Mesenchymal stem cell (in vitro differentiated cells and primary cell): ENCODE results near the gene PSMA7.

Source experiments
- DNase-seq: peaks from one replicate; pipeline ENCODE4 v3.0.0-alpha.2; 2013
- H2AFZ ChIP-seq: one replicate; pipeline ENCODE4 v1.6.1; 2013; ENCODE audit warnings: low read depth, mild to moderate bottlenecking, control low read depth, inconsistent platforms, low read length, moderate library complexity
- H2AK5ac ChIP-seq: 2 replicates; pipeline ENCODE4 v1.6.1; 2013; ENCODE audit warnings: low read length, moderate library complexity, mild to moderate bottlenecking, inconsistent platforms; ENCODE audit not compliant: severe bottlenecking
- H2BK120ac ChIP-seq: one replicate; pipeline ENCODE4 v1.6.1; 2013; ENCODE audit warnings: low read depth, mild to moderate bottlenecking, inconsistent platforms, low read length, moderate library complexity
- H2BK12ac ChIP-seq, 2 experiments: one replicate each; pipeline ENCODE4 v1.6.1; 2013; ENCODE audit warnings: inconsistent platforms in 2 of 2, low read length in 2 of 2, mild to moderate bottlenecking in 2 of 2, moderate library complexity in 2 of 2, control low read depth in 1 of 2
- H2BK15ac ChIP-seq: one replicate; pipeline ENCODE4 v1.6.1; 2013; ENCODE audit warnings: mild to moderate bottlenecking, low read depth, inconsistent platforms; ENCODE audit not compliant: poor library complexity, severe bottlenecking
- H2BK5ac ChIP-seq: 2 replicates; pipeline ENCODE4 v1.6.1; 2013; ENCODE audit warnings: low read depth, mild to moderate bottlenecking, low read length, control low read depth, inconsistent platforms; ENCODE audit not compliant: poor library complexity, severe bottlenecking
- H3K14ac ChIP-seq, 2 experiments: one replicate each; pipeline ENCODE4 v1.6.1; 2013; ENCODE audit warnings: inconsistent platforms in 2 of 2, low read length in 2 of 2, control low read depth in 1 of 2, mild to moderate bottlenecking in 1 of 2, moderate library complexity in 1 of 2
- H3K18ac ChIP-seq, 2 experiments: one replicate each; pipeline ENCODE4 v1.6.1; 2013; ENCODE audit warnings: inconsistent platforms in 2 of 2, low read length in 2 of 2, control low read depth in 1 of 2, low read depth in 1 of 2, mild to moderate bottlenecking in 1 of 2
- H3K23ac ChIP-seq, 2 experiments: one replicate each; pipeline ENCODE4 v1.6.1; 2013; ENCODE audit warnings: inconsistent platforms in 2 of 2, low read length in 2 of 2, mild to moderate bottlenecking in 2 of 2, moderate library complexity in 2 of 2, control low read depth in 1 of 2
- H3K27ac ChIP-seq: 2 replicates; pipeline ENCODE4 v1.5.1; 2013; ENCODE audit warnings: mild to moderate bottlenecking, moderate library complexity, low read length, control low read depth, inconsistent platforms; ENCODE audit not compliant: poor library complexity, severe bottlenecking
- H3K27me3 ChIP-seq, 2 experiments: 2 replicates each; pipeline versions ENCODE4 v1.6.1 to v1.7.0; 2013; ENCODE audit warnings: low read length in 2 of 2, mild to moderate bottlenecking in 2 of 2, moderate library complexity in 2 of 2, control low read depth in 1 of 2, inconsistent platforms in 1 of 2; ENCODE audit not compliant: control insufficient read depth in 1 of 2, insufficient read depth in 1 of 2
- H3K36me3 ChIP-seq, 2 experiments: 2 replicates each; pipeline versions ENCODE4 v1.6.1 to v1.7.0; 2013; ENCODE audit warnings: low read length in 2 of 2, control low read depth in 1 of 2, inconsistent platforms in 1 of 2, low read depth in 1 of 2, mild to moderate bottlenecking in 1 of 2; ENCODE audit not compliant: insufficient read depth in 2 of 2, control insufficient read depth in 1 of 2
- H3K4ac ChIP-seq, 2 experiments: one replicate each; pipeline ENCODE4 v1.6.1; 2013; ENCODE audit warnings: inconsistent platforms in 2 of 2, low read length in 2 of 2, mild to moderate bottlenecking in 2 of 2, moderate library complexity in 2 of 2, control low read depth in 1 of 2, low read depth in 1 of 2
- H3K4me1 ChIP-seq: 2 replicates; pipeline ENCODE4 v1.6.1; 2013; ENCODE audit warnings: low read depth, low read length, control low read depth; ENCODE audit not compliant: control insufficient read depth, insufficient read depth
- H3K4me2 ChIP-seq: 2 replicates; pipeline ENCODE4 v1.6.1; 2013; ENCODE audit warnings: low read length, mild to moderate bottlenecking, inconsistent platforms; ENCODE audit not compliant: poor library complexity, severe bottlenecking
- H3K4me3 ChIP-seq, 2 experiments: 2 replicates each; pipeline versions ENCODE4 v1.5.1 to v1.7.0; 2013; ENCODE audit warnings: low read length in 2 of 2, mild to moderate bottlenecking in 2 of 2, control low read depth in 1 of 2, low read depth in 1 of 2; ENCODE audit not compliant: insufficient read depth in 1 of 2
- H3K79me1 ChIP-seq: replicated peaks from 2 replicates; pipeline ENCODE4 v1.6.1; 2013; ENCODE audit warnings: mild to moderate bottlenecking, control low read depth, low read length, inconsistent platforms; ENCODE audit not compliant: poor library complexity, severe bottlenecking
- H3K9ac ChIP-seq: 2 replicates; pipeline ENCODE4 v1.7.0; 2013; ENCODE audit warnings: mild to moderate bottlenecking, low read length, moderate library complexity
- H3K9me3 ChIP-seq: 2 replicates; pipeline ENCODE4 v1.7.0; 2013; ENCODE audit warnings: mild to moderate bottlenecking, low read length; ENCODE audit not compliant: control insufficient read depth
- H4K8ac ChIP-seq: one replicate; pipeline ENCODE4 v1.6.1; 2013; ENCODE audit warnings: inconsistent platforms, mild to moderate bottlenecking, low read length, moderate library complexity
- H4K91ac ChIP-seq: one replicate; pipeline ENCODE4 v1.6.1; 2013; ENCODE audit warnings: mild to moderate bottlenecking, low read length, inconsistent platforms
- WGBS: methylation state at CpG from one replicate; pipeline ENCODE4 v1.1.7; 2013; ENCODE audit warnings: mixed read lengths; 5-methylcytosine and 5-hydroxymethylcytosine counted together

Gene PSMA7

DNA sequence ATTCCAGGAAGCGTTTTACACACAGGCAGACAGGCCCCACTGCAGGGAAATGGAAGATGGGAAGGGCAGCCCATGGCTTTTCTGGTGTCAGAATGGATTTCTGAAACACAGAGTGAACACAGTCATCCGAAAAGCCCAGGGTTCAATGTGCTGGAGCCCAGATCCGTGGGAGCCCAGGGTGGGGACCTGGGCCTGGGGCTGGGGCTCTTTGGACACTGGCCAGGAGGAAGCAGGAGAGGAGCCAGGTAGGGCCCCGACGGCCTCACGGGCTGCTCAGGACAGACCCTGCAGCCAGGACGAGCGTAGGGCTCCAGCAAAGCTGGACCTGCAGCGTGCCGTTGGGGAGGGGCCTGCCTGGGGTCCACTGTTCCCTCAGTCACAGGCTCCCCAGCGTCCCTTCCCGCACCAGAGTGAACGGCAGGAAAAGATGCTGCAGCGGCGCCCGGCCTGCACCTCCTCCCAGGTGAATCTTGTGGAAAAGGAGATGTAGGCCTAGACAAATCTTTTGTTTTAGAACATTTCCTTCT is 45.2 kb downstream of the PSMA7 start:
- H3K4ac ChIP-seq, result no peak overlapping the region
- WGBS, result 74% methylated on average over 10 of the region's 16 CpGs
- no peaks in the 10 kb centered on the region for H3K36me3 ChIP-seq
- no peak overlapping the region for H3K14ac ChIP-seq
- no peak overlapping the region for H2BK12ac ChIP-seq
- no peak overlapping the region for H3K23ac ChIP-seq
- no peak overlapping the region for H2AK5ac ChIP-seq
- no peak overlapping the region for H2BK5ac ChIP-seq
- H3K4me3 ChIP-seq, result no peak overlapping the region
- no peak overlapping the region for H3K27ac ChIP-seq
- H2BK120ac ChIP-seq, result no peak overlapping the region
- H3K4me2 ChIP-seq, result no peak overlapping the region
- no peaks in the 10 kb centered on the region for H3K27me3 ChIP-seq
- no peaks in the 10 kb centered on the region for H3K79me1 ChIP-seq
- H3K9ac ChIP-seq, result no peak overlapping the region
- no peaks in the 10 kb centered on the region for H3K4me1 ChIP-seq
- no peak overlapping the region for H4K91ac ChIP-seq
- peaks cover 26% of the 10 kb centered on the region for H3K9me3 ChIP-seq
- H2BK15ac ChIP-seq, result no peak overlapping the region
- no peak for DNase-seq
- no peak overlapping the region for H2AFZ ChIP-seq
- no peak overlapping the region for H3K18ac ChIP-seq
- H4K8ac ChIP-seq, result no peak overlapping the region

DNA sequence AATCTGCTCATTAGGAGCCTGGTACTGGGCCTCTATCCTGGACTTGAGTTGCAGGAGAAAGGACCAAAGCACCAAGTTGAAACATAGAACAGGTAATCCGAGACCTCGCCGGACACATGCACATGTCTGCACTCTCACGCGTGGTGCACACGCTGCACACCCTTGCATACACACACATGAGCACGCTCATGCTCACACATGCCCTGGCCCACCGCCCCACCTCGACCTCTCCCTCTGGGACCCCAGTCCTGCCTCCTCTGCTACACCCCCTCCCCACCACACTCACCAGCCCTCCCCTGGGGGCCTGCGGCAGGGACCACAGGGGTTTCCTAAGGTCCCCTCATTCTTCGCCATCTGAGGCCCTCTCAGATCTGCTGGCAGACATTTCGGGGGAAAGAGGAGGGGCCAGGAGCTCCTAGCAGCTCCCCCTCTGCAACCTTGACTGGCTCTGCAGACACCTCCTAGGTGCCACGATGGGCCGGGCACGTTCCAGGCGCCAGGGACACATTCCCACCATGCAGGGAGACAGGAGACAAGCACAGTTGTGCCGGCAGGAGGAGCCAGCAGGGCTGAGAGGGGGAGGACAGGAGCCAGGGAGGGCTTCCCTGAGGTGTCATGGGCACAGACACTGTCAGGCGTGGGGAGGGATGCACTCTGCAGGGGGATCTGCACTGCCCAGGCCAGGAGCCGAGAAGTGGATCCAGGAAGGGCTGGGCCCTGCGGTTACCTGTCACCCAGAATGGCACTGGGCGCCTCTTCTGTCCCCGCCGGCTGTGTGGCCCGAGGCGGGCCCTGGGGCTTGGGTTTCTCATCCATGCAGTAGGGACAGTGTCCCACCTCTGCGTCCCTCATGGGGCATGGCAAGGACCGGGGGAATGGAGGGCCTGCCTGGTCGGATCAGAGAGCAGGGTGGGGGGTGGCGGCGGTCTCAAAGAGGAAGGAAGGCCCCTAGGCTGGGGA is 46.5 kb downstream of the PSMA7 start:
- Histone ChIP-seq H3K18ac (no peak overlapping the region), H2BK15ac (no peak overlapping the region), H3K4ac (no peak overlapping the region), H2BK5ac (no peak overlapping the region), H3K4me1 (no peaks in the 10 kb centered on the region), H3K27ac (no peak overlapping the region), H2AFZ (no peak overlapping the region), H3K4me2 (no peak overlapping the region), H3K9ac (no peak overlapping the region), H3K4me3 (no peak overlapping the region), H2BK120ac (no peak overlapping the region), H3K36me3 (no peaks in the 10 kb centered on the region), H2AK5ac (no peak overlapping the region), H2BK12ac (no peak overlapping the region), H3K23ac (no peak overlapping the region), H3K9me3 (peaks cover 20% of the 10 kb centered on the region), H3K27me3 (no peaks in the 10 kb centered on the region), H3K79me1 (no peaks in the 10 kb centered on the region), H3K14ac (no peak overlapping the region), H4K8ac (no peak overlapping the region), H4K91ac (no peak overlapping the region)
- 89% methylated on average over 30 of the region's 30 CpGs for WGBS
- no peak for DNase-seq

DNA sequence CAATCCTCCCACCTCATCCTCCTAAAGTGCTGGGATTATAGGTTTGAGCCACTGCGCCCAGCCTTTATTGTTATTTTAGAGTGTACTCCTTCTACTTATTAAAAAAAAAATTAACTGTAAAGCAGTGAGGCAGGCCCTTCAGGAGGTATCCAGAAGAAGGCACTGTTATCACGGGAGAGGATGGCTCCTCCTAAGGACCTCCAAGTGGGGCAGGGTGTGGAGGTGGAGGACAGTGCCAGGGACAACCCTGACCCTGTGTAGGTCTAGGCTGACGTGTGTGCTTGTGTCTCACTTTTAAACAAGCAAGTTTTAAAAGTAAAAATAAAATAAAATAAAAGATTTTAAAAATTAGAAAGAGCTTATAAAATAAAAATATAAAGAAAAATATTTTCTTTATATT is 53.8 kb downstream of the PSMA7 start:
- no peak overlapping the region for H3K18ac ChIP-seq
- no peak overlapping the region for H3K9ac ChIP-seq
- no peak overlapping the region for H3K4ac ChIP-seq
- H3K23ac ChIP-seq, result no peak overlapping the region
- H3K4me2 ChIP-seq, result no peak overlapping the region
- H2AK5ac ChIP-seq, result no peak overlapping the region
- H2BK5ac ChIP-seq, result no peak overlapping the region
- peaks cover 6% of the 10 kb centered on the region for H3K4me1 ChIP-seq
- H2BK15ac ChIP-seq, result no peak overlapping the region
- no peak overlapping the region for H2BK12ac ChIP-seq
- H3K4me3 ChIP-seq, result no peak overlapping the region
- H2BK120ac ChIP-seq, result no peak overlapping the region
- no peaks in the 10 kb centered on the region for H3K36me3 ChIP-seq
- no peak overlapping the region for H4K91ac ChIP-seq
- WGBS, result 79% methylated on average over 1 of the region's 3 CpGs
- H4K8ac ChIP-seq, result no peak overlapping the region
- no peak for DNase-seq
- no peak overlapping the region for H2AFZ ChIP-seq
- H3K27me3 ChIP-seq, result peaks cover 0 to 3% of the 10 kb centered on the region in 2 experiments
- no peaks in the 10 kb centered on the region for H3K9me3 ChIP-seq
- H3K27ac ChIP-seq, result no peak overlapping the region
- no peaks in the 10 kb centered on the region for H3K79me1 ChIP-seq
- no peak overlapping the region for H3K14ac ChIP-seq

DNA sequence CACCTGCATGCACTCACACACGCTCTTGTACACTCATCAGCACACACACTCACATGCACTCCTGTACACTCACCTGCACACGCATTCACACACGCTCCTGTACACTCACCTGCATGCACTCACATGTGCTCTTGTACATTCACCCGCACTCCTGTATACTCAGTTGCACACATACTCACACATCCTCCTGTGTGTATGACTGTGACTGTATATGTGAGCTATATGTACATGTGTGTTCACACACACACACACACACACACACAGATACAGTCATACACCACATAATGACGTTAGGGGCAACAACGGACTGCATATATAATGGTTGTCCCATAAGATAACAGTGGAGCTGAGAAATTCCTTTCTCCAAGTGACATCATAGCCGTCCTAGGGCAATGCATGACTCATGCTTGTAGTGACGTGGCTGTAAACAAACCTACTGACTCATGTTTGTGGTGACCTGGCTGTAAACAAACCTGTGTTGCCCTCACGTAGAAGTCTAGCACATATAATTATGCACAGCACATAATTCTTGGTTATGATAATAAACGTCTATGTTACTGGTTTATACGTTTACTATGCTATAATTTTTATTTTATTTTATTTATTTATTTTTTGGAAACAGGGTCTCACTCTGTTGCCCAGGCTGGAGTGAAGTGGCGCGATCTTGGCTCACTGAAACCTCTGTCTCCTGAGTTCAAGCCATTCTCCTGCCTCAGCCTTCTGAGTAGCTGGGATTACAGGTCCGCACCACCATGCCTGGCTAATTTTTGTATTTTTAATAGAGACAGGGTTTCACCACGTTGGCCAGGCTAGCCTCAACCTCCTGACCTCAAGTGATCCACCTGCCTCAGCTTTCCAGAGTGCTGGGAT is 54.7 kb downstream of the PSMA7 start:
- Histone ChIP-seq H2BK12ac (no peak overlapping the region), H3K9me3 (no peaks in the 10 kb centered on the region), H3K23ac (no peak overlapping the region), H3K4me1 (peaks cover 6% of the 10 kb centered on the region), H3K9ac (no peak overlapping the region), H4K8ac (no peak overlapping the region), H3K27me3 (peaks cover 3 to 6% of the 10 kb centered on the region in 2 experiments), H2BK120ac (no peak overlapping the region), H3K4ac (no peak overlapping the region), H3K4me3 (no peak overlapping the region), H3K4me2 (no peak overlapping the region), H3K18ac (peak overlapping the region in 1 of 2 experiments; percentile 79), H2BK15ac (no peak overlapping the region), H2AFZ (no peak overlapping the region), H3K14ac (peak overlapping the region in 1 of 2 experiments; percentile 90), H3K36me3 (no peaks in the 10 kb centered on the region), H2BK5ac (no peak overlapping the region), H3K79me1 (no peaks in the 10 kb centered on the region), H3K27ac (no peak overlapping the region), H2AK5ac (no peak overlapping the region), H4K91ac (no peak overlapping the region)
- peak; percentile 99 for DNase-seq
- 64% methylated on average over 11 of the region's 15 CpGs for WGBS
